ENCODE data around the gene PIK3C2A.

The PIK3C2A gene

DNA sequence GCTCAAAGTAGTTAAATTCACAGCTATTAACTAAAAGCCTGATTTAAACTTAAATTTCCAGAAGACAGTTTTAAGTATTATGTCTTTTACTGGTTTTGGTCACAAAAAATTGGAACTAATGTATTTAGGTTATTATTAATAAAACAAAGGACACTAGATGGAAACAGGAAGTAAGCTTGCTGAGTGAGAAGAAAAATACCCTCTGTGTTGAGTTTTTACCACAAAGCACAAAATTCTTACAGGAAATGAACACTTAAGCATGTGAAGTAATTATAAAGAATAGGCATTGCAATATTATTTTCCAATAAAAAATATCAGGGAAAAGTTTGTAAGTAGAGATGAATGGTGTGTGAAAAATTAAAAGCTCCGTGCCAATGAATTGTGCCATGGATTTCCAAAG is 46.3 kb downstream of the PIK3C2A start:
- Histone ChIP-seq H4K20me1 (ENCODE audit: control insufficient read depth, insufficient read depth, low read depth, low read length) (no peaks in the 10 kb centered on the region), H3K4me3 (ENCODE audit: low read length) (peak overlapping the region; percentile 25; the same call in 1 of the 2 replicates), H3K9me3 (ENCODE audit: control insufficient read depth, insufficient read depth, low read length) (no peaks in the 10 kb centered on the region), H3K36me3 (ENCODE audit: control insufficient read depth, low read length) (peaks cover 3% of the 10 kb centered on the region; the same call in 1 of the 2 replicates), H3K27me3 (ENCODE audit: control insufficient read depth, low read length) (no peaks in the 10 kb centered on the region), H3K4me1 (ENCODE audit: control insufficient read depth, low read length) (peaks cover 47% of the 10 kb centered on the region), H3K4me2 (ENCODE audit: low read length) (peak overlapping the region; percentile 47), H3F3A (ENCODE audit: control insufficient read depth, insufficient read depth) (no peaks in the 10 kb centered on the region), H3K9me2 (replicated peaks; ENCODE audit: control insufficient read depth, low read length) (no peaks in the 10 kb centered on the region), H3K79me2 (ENCODE audit: control insufficient read depth, low read length) (peaks cover 77% of the 10 kb centered on the region), H3K27ac (ENCODE audit: low read depth, low read length) (peak overlapping the region; percentile 8; the same call in 1 of the 2 replicates)
- TF ChIP-seq EZH2phosphoT487 (IDR thresholded peaks at IDR 0.05; ENCODE audit: borderline replicate concordance, low read length), result no peak
- TF ChIP-seq, protein P1, sequence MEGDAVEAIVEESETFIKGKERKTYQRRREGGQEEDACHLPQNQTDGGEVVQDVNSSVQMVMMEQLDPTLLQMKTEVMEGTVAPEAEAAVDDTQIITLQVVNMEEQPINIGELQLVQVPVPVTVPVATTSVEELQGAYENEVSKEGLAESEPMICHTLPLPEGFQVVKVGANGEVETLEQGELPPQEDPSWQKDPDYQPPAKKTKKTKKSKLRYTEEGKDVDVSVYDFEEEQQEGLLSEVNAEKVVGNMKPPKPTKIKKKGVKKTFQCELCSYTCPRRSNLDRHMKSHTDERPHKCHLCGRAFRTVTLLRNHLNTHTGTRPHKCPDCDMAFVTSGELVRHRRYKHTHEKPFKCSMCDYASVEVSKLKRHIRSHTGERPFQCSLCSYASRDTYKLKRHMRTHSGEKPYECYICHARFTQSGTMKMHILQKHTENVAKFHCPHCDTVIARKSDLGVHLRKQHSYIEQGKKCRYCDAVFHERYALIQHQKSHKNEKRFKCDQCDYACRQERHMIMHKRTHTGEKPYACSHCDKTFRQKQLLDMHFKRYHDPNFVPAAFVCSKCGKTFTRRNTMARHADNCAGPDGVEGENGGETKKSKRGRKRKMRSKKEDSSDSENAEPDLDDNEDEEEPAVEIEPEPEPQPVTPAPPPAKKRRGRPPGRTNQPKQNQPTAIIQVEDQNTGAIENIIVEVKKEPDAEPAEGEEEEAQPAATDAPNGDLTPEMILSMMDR (IDR thresholded peaks at IDR 0.05; ENCODE audit: low read depth, low read length, poor library complexity, severe bottlenecking), result no peak

- Histone ChIP-seq H3F3A (ENCODE audit: control insufficient read depth, insufficient read depth) (no peaks in the 10 kb centered on the region), H3K79me2 (ENCODE audit: control insufficient read depth, low read length) (peaks cover 73% of the 10 kb centered on the region), H3K4me2 (ENCODE audit: low read length) (no peak overlapping the region), H3K27me3 (ENCODE audit: control insufficient read depth, low read length) (no peaks in the 10 kb centered on the region), H4K20me1 (ENCODE audit: control insufficient read depth, insufficient read depth, low read depth, low read length) (no peaks in the 10 kb centered on the region), H3K4me1 (ENCODE audit: control insufficient read depth, low read length) (peaks cover 43% of the 10 kb centered on the region), H3K36me3 (ENCODE audit: control insufficient read depth, low read length) (peaks cover 7% of the 10 kb centered on the region), H3K4me3 (ENCODE audit: low read length) (no peak overlapping the region), H3K9me2 (replicated peaks; ENCODE audit: control insufficient read depth, low read length) (no peaks in the 10 kb centered on the region), H3K27ac (ENCODE audit: low read depth, low read length) (no peak overlapping the region), H3K9me3 (ENCODE audit: control insufficient read depth, insufficient read depth, low read length) (no peaks in the 10 kb centered on the region)
- TF ChIP-seq, protein P1 (IDR thresholded peaks at IDR 0.05; ENCODE audit: low read depth, low read length, poor library complexity, severe bottlenecking), result no peak
- TF ChIP-seq EZH2phosphoT487 (IDR thresholded peaks at IDR 0.05; ENCODE audit: borderline replicate concordance, low read length), result no peak
Measured at GRCh38 chr11:17159441-17159840, 48.3 kb downstream of the PIK3C2A start.

Data from DOHH2 (cell line).